H1 (cell line): ENCODE measurements around the gene SPAG16. TPM values are rescaled to one million over a fixed set of nuclear protein-coding genes. Genes with fewer than 3 reads are reported as not detected.

Experiments
- NANOG ChIP-seq: IDR thresholded peaks from 2 replicates; pipeline ENCODE4 v1.6.1; 2011; ENCODE audit warnings: low read length, low read depth, mild to moderate bottlenecking, inconsistent platforms; ENCODE audit not compliant: insufficient read depth, poor library complexity, severe bottlenecking
- RAD21 ChIP-seq, 2 experiments: IDR thresholded peaks in 1 of 2; conservative IDR thresholded peaks in 1 of 2; 2 replicates each; pipeline ENCODE4 v1.6.1; 2011; ENCODE audit warnings: low read depth in 2 of 2, low read length in 2 of 2, improper control_type of control experiment in 1 of 2, inconsistent platforms in 1 of 2, mild to moderate bottlenecking in 1 of 2, moderate library complexity in 1 of 2
- SP1 ChIP-seq: IDR thresholded peaks from 2 replicates; pipeline ENCODE4 v1.6.1; 2011; ENCODE audit warnings: low read depth, low read length
- polyA plus RNA-seq, 7 experiments: library from polyadenylated mRNA; depleted of rRNA in 3 of 7; stranded (reverse) in 5 of 7; unstranded in 2 of 7; fragments of >200 nt in 5 of 7; fragments of 200-250 nt in 2 of 7; gene quantifications; 1 replicate in 5 of 7; 2 replicates in 1 of 7; 4 replicates in 1 of 7; pipeline versions ENCODE4 v1.2.1 to v1.2.3, GENCODE V29; 2011 to 2013; ENCODE audit warnings: missing spikeins in 2 of 7, mixed read lengths in 2 of 7
- total RNA-seq: library from RNA; stranded (reverse); fragmentation: NEBNext Ultra II Directional; extraction: Animal tissue kit (Norgen Biotek cat#: 25700); gene quantifications from 2 replicates; pipeline ENCODE4 v1.2.1, GENCODE V29; 2021
- TF ChIP-seq, protein P1 (sequence below), 3 experiments: IDR thresholded peaks; 1 replicate in 2 of 3; 2 replicates in 1 of 3; pipeline versions ENCODE4 v1.5.1 to v1.6.1; 2011; ENCODE audit warnings: low read length in 3 of 3, mild to moderate bottlenecking in 3 of 3, inconsistent platforms in 2 of 3, low read depth in 1 of 3, moderate library complexity in 1 of 3; ENCODE audit not compliant: insufficient read depth in 1 of 3; ENCODE audit errors: control extremely low read depth in 1 of 3

SPAG16 gene
- total and polyA plus RNA-seq, 2 of the 8 experiments (the other 6 are each of a cell fraction or from before 2014, with no cell fraction given) = 6.0 to 14.9 TPM

DNA sequence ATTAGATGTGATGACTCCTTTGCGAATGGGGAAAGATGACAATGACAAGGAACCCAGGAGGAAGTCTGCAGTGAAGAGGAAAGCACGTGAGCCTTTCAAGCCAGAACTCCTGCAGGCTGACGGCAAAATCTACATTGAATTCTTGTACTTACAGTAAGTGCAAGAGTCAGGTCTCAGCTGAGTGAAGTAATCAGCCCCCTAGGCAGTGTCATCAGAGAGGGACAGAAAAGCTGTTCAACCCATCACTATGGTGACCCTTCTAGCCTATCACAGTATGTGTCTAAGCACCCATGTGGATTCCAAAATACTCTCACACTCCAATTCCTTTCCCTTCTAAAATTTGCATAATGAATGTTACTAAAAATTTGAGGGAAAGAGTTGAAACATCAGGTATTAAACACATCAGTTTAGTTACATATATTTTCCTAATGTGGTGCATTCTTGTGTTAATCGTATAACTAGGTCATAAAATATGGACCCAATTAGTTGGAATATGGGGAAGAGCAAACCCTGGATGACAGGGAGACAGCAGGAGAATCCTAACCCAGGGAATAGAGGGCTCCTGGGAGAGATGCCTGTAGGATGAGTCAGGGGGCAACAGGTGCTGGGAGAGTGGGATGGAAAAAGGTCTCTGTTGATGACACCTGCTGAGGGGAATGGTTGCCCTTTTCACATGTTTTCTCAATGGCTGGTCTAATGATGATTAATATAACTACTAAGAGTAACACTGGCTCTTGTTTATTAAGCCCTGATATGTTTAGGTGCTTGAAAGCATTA is 1166.0 kb downstream of the SPAG16 start (continued):
- TF ChIP-seq, protein P1, sequence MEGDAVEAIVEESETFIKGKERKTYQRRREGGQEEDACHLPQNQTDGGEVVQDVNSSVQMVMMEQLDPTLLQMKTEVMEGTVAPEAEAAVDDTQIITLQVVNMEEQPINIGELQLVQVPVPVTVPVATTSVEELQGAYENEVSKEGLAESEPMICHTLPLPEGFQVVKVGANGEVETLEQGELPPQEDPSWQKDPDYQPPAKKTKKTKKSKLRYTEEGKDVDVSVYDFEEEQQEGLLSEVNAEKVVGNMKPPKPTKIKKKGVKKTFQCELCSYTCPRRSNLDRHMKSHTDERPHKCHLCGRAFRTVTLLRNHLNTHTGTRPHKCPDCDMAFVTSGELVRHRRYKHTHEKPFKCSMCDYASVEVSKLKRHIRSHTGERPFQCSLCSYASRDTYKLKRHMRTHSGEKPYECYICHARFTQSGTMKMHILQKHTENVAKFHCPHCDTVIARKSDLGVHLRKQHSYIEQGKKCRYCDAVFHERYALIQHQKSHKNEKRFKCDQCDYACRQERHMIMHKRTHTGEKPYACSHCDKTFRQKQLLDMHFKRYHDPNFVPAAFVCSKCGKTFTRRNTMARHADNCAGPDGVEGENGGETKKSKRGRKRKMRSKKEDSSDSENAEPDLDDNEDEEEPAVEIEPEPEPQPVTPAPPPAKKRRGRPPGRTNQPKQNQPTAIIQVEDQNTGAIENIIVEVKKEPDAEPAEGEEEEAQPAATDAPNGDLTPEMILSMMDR (IDR thresholded peaks at IDR 0.05; ENCODE audit: control extremely low read depth in 1 of 3, insufficient read depth in 1 of 3, low read depth in 1 of 3, low read length in 3 of 3) = no peak
- TF ChIP-seq SP1 (no peak), NANOG (no peak), RAD21 (IDR thresholded peaks at IDR 0.05 in 1 of 2, conservative IDR thresholded peaks at IDR 0.05 in 1 of 2; ENCODE audit: low read depth in 2 of 2, low read length in 2 of 2) (no peak)
- TF ChIP-seq, all 59 proteins: peak for 3
